HEK293 (cell line): ENCODE measurements around the gene CDC20.

ENCODE experiments used
- REPIN1 ChIP-seq: fragments of 450-650 bp; formaldehyde crosslinking; IDR thresholded peaks from 2 replicates; pipeline ENCODE4 v1.5.1; 2017; ENCODE audit warnings: missing biosample characterization, missing genetic modification characterization, low read depth
- ZNF416 ChIP-seq: fragments of 450-650 bp; formaldehyde crosslinking; IDR thresholded peaks from 2 replicates; pipeline ENCODE4 v1.5.1; 2016; ENCODE audit warnings: missing biosample characterization, missing genetic modification characterization
- TF ChIP-seq, protein P1 (sequence below): fragments of 450-650 bp; formaldehyde crosslinking; IDR thresholded peaks from 2 replicates; pipeline ENCODE4 v1.5.1; 2016; ENCODE audit warnings: missing biosample characterization, missing genetic modification characterization
- TF ChIP-seq, protein P2 (sequence below): fragments of 450-650 bp; formaldehyde crosslinking; IDR thresholded peaks from 2 replicates; pipeline ENCODE4 v1.5.1; 2016; ENCODE audit warnings: missing biosample characterization, missing genetic modification characterization
- TF ChIP-seq, protein P3 (sequence below): fragments of 450-650 bp; formaldehyde crosslinking; IDR thresholded peaks from 2 replicates; pipeline ENCODE4 v1.5.1; 2016; ENCODE audit warnings: missing biosample characterization, missing genetic modification characterization

DNA sequence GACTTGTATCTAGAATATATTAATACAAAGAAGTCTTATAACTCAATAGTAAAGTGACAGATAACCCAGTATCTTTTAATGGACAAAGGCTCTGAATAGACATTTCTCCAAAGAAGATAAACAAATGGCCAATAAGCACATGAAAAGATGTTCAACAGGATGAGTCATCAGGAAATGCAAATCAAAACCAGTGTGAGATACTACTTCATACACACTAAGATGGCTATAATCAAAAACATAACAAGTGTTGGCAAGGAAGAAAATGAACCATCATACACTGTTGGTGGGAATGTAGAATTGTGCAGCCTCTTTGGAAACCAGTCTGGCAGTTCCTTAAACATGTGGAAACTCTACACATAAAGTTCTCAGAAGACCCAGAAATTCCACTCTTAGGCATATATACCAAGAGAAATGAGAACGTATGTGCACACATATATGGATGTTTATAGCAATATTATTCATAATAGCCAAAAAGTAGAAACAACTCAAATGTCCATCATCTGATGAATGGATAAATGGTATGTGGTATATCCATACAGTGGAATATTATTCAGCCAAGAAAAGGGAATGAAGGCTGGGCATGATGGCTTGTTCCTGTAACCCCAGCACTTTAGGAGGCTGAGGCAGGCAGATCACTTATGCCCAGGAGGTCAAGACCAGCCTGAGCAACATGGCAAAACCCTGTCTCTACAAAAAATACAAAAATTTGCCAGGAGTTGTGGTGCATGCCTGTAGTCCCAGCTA lies 31.1 kb upstream of the CDC20 start:
- TF ChIP-seq, protein P1, sequence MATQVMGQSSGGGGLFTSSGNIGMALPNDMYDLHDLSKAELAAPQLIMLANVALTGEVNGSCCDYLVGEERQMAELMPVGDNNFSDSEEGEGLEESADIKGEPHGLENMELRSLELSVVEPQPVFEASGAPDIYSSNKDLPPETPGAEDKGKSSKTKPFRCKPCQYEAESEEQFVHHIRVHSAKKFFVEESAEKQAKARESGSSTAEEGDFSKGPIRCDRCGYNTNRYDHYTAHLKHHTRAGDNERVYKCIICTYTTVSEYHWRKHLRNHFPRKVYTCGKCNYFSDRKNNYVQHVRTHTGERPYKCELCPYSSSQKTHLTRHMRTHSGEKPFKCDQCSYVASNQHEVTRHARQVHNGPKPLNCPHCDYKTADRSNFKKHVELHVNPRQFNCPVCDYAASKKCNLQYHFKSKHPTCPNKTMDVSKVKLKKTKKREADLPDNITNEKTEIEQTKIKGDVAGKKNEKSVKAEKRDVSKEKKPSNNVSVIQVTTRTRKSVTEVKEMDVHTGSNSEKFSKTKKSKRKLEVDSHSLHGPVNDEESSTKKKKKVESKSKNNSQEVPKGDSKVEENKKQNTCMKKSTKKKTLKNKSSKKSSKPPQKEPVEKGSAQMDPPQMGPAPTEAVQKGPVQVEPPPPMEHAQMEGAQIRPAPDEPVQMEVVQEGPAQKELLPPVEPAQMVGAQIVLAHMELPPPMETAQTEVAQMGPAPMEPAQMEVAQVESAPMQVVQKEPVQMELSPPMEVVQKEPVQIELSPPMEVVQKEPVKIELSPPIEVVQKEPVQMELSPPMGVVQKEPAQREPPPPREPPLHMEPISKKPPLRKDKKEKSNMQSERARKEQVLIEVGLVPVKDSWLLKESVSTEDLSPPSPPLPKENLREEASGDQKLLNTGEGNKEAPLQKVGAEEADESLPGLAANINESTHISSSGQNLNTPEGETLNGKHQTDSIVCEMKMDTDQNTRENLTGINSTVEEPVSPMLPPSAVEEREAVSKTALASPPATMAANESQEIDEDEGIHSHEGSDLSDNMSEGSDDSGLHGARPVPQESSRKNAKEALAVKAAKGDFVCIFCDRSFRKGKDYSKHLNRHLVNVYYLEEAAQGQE (tag by site-specific recombination): no peak
- TF ChIP-seq, protein P2, sequence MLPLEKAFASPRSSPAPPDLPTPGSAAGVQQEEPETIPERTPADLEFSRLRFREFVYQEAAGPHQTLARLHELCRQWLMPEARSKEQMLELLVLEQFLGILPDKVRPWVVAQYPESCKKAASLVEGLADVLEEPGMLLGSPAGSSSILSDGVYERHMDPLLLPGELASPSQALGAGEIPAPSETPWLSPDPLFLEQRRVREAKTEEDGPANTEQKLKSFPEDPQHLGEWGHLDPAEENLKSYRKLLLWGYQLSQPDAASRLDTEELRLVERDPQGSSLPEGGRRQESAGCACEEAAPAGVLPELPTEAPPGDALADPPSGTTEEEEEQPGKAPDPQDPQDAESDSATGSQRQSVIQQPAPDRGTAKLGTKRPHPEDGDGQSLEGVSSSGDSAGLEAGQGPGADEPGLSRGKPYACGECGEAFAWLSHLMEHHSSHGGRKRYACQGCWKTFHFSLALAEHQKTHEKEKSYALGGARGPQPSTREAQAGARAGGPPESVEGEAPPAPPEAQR: no peak
- TF ChIP-seq, protein P3, sequence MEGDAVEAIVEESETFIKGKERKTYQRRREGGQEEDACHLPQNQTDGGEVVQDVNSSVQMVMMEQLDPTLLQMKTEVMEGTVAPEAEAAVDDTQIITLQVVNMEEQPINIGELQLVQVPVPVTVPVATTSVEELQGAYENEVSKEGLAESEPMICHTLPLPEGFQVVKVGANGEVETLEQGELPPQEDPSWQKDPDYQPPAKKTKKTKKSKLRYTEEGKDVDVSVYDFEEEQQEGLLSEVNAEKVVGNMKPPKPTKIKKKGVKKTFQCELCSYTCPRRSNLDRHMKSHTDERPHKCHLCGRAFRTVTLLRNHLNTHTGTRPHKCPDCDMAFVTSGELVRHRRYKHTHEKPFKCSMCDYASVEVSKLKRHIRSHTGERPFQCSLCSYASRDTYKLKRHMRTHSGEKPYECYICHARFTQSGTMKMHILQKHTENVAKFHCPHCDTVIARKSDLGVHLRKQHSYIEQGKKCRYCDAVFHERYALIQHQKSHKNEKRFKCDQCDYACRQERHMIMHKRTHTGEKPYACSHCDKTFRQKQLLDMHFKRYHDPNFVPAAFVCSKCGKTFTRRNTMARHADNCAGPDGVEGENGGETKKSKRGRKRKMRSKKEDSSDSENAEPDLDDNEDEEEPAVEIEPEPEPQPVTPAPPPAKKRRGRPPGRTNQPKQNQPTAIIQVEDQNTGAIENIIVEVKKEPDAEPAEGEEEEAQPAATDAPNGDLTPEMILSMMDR (tag by site-specific recombination): no peak
- no peak for TF ChIP-seq ZNF416 (tag by site-specific recombination)
- no peak for TF ChIP-seq REPIN1 (tag by site-specific recombination)
